ENCODE data around the gene PNMA5.
"Not testable (repeated sequence)": the region's sequence is repeated elsewhere in the genome, so short reads cannot be mapped to it uniquely, and the experiment has no call there.

DNA sequence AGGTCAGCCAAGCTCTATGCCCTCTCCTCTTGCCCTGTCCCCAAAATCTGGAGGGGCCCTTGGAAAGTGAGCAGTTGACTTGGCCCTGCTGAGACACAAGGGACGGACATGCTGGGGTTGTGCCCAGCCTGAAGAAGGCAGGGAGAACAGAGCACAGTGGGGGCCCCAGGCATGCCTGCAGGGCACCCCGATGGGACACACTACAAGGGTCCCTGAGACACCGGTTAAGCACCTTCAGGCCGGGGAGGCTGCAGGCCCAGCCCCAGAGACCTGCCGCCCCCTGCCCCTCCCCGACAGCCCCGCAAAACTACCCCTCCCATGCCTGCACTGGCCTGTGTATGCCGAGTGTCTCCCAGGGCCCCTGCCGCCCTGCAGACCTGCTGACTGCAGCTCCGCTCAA, 6.8 kb downstream of the PNMA5 start:
- TF ChIP-seq, protein P1, sequence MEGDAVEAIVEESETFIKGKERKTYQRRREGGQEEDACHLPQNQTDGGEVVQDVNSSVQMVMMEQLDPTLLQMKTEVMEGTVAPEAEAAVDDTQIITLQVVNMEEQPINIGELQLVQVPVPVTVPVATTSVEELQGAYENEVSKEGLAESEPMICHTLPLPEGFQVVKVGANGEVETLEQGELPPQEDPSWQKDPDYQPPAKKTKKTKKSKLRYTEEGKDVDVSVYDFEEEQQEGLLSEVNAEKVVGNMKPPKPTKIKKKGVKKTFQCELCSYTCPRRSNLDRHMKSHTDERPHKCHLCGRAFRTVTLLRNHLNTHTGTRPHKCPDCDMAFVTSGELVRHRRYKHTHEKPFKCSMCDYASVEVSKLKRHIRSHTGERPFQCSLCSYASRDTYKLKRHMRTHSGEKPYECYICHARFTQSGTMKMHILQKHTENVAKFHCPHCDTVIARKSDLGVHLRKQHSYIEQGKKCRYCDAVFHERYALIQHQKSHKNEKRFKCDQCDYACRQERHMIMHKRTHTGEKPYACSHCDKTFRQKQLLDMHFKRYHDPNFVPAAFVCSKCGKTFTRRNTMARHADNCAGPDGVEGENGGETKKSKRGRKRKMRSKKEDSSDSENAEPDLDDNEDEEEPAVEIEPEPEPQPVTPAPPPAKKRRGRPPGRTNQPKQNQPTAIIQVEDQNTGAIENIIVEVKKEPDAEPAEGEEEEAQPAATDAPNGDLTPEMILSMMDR (optimal IDR thresholded peaks at IDR 0.05 in 1 of 3, IDR thresholded peaks at IDR 0.05 in 1 of 3, conservative IDR thresholded peaks at IDR 0.05 in 1 of 3; ENCODE audit: extremely low read depth in 1 of 3, insufficient read depth in 2 of 3, low read length in 3 of 3): not testable (repeated sequence)
- TF ChIP-seq EZH2 (IDR thresholded peaks at IDR 0.05; ENCODE audit: low read length): not testable (repeated sequence)
